Lower leg skin (tissue), 3 donors: ENCODE measurements around the gene ZCCHC13.

Source experiments
- POLR2A ChIP-seq, 2 donors: fragments of 450-650 bp; IDR thresholded peaks; one replicate each; pipeline ENCODE4 v1.6.1; 2016 to 2017; ENCODE audit warnings: antibody characterized with exemption in 2 of 2, mild to moderate bottlenecking in 1 of 2, moderate library complexity in 1 of 2
- TF ChIP-seq, protein P1 (sequence below), 3 donors: fragments of 450-650 bp; IDR thresholded peaks; one replicate each; pipeline ENCODE4 v1.5.1; 2016; ENCODE audit warnings: antibody characterized with exemption in 3 of 3, mild to moderate bottlenecking in 3 of 3, moderate library complexity in 2 of 3

DNA sequence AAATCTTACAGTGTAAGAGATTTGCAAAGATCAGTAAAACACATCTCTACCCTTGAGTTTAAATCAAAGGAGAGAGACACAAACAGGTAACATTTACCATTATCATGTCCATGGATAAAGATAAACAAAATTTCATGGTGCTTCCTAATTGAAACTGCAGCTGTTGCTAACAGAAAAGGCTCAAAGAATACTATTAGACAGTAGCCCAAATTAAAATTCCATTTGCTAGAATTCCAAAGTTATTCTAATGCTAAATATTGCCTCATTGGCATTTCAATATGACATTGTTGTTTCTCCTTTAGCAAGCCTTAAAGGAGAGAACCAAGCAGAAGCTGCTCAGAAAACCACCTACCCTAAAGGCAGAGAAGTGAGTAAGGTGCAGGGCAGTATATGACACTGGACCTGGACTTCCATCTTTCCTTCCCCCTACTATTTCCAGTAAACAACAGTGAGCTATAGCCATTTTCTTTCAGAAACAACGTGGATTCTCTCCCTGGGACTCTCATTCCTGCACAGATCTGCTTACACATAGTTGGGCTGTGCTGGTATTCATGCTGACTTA lies 19.5 kb upstream of the ZCCHC13 start:
- TF ChIP-seq, protein P1, sequence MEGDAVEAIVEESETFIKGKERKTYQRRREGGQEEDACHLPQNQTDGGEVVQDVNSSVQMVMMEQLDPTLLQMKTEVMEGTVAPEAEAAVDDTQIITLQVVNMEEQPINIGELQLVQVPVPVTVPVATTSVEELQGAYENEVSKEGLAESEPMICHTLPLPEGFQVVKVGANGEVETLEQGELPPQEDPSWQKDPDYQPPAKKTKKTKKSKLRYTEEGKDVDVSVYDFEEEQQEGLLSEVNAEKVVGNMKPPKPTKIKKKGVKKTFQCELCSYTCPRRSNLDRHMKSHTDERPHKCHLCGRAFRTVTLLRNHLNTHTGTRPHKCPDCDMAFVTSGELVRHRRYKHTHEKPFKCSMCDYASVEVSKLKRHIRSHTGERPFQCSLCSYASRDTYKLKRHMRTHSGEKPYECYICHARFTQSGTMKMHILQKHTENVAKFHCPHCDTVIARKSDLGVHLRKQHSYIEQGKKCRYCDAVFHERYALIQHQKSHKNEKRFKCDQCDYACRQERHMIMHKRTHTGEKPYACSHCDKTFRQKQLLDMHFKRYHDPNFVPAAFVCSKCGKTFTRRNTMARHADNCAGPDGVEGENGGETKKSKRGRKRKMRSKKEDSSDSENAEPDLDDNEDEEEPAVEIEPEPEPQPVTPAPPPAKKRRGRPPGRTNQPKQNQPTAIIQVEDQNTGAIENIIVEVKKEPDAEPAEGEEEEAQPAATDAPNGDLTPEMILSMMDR (IDR thresholded peaks at IDR 0.05) = no peak
- no peak for TF ChIP-seq POLR2A (IDR thresholded peaks at IDR 0.05)
